Gastrocnemius medialis (tissue), 4 donors: ENCODE measurements around the gene LRRC10. TPM values are rescaled to one million over a fixed set of nuclear protein-coding genes. Genes with fewer than 3 reads are reported as not detected.
"Not testable (repeated sequence)": the region's sequence is repeated elsewhere in the genome, so short reads cannot be mapped to it uniquely, and the experiment has no call there.

Experiments
- ATAC-seq, 2 donors: fragments of 150-250 bp; one replicate each; pipeline ENCODE4 v1.9.1; 2016
- DNase-seq, 2 donors: peaks; one replicate each; pipeline ENCODE4 v3.0.0-alpha.2; 2019
- H3K27ac ChIP-seq, 4 donors: fragments of 200-600 bp; sonication (generic); 1 replicate in 1 of 4; 2 replicates in 3 of 4; pipeline ENCODE4 v1.5.1; 2016 to 2018; ENCODE audit warnings: mild to moderate bottlenecking in 2 of 4, moderate library complexity in 1 of 4
- H3K27me3 ChIP-seq, 3 donors: fragments of 200-600 bp; sonication (generic) in 2 of 3; 1 replicate in 1 of 3; 2 replicates in 2 of 3; pipeline versions ENCODE4 v1.5.1 to v1.6.0; 2016 to 2019; ENCODE audit warnings: mild to moderate bottlenecking in 1 of 3, moderate library complexity in 1 of 3
- H3K36me3 ChIP-seq, 2 donors: fragments of 200-600 bp; sonication (generic) in 1 of 2; one replicate each; pipeline ENCODE4 v1.5.1; 2017 to 2018
- H3K4me1 ChIP-seq, 2 donors: fragments of 200-600 bp; sonication (generic) in 1 of 2; one replicate each; pipeline ENCODE4 v1.5.1; 2016 to 2017; ENCODE audit warnings: mild to moderate bottlenecking in 2 of 2
- H3K4me3 ChIP-seq, 4 donors: fragments of 200-600 bp; sonication (generic) in 3 of 4; 1 replicate in 1 of 4; 2 replicates in 3 of 4; pipeline ENCODE4 v1.5.1; 2016 to 2019; ENCODE audit warnings: mild to moderate bottlenecking in 2 of 4
- H3K9me3 ChIP-seq, 3 donors: fragments of 200-600 bp; sonication (generic) in 2 of 3; 1 replicate in 1 of 3; 2 replicates in 2 of 3; pipeline ENCODE4 v1.5.1; 2016 to 2019
- CTCF ChIP-seq, 5 experiments: fragments of 450-650 bp in 3 of 5; fragments of 200-600 bp in 2 of 5; sonication (generic) in 2 of 5; IDR thresholded peaks in 4 of 5; conservative IDR thresholded peaks in 1 of 5; 1 replicate in 4 of 5; 2 replicates in 1 of 5; pipeline ENCODE4 v1.5.1; 2016 to 2019; ENCODE audit warnings: antibody characterized with exemption in 5 of 5, mild to moderate bottlenecking in 3 of 5, moderate library complexity in 3 of 5
- POLR2A ChIP-seq, 2 donors: fragments of 450-650 bp; IDR thresholded peaks; one replicate each; pipeline ENCODE4 v1.6.1; 2017; ENCODE audit warnings: antibody characterized with exemption in 2 of 2, mild to moderate bottlenecking in 2 of 2, moderate library complexity in 2 of 2
- in situ Hi-C, 4 donors: fragments of 200-750 bp; cut with MboI; loops; one replicate each; pipeline versions ENCODE4 v1.15.0 to v1.8.0; 2017; ENCODE audit warnings: low sequenced_read_pairs in 4 of 4
- intact Hi-C: fragments of 100-400 bp; cut with DNase I; formaldehyde crosslinking; loops from one replicate; pipeline ENCODE4 v1.15.1; 2023; ENCODE audit warnings: low total_unique reads
- total RNA-seq, 4 donors: library from RNA; depleted of rRNA; stranded (reverse); fragments of >200 nt; gene quantifications; one replicate each; pipeline versions ENCODE4 v1.1.0 to v1.2.3, GENCODE V29; 2016

The LRRC10 gene
- total RNA-seq, 4 donors from 2014 or later: not detected

GRCh38 chr12:69608114-69608513, 2.6 kb downstream of the LRRC10 start:
- Histone ChIP-seq H3K4me3 (no peak overlapping the region), H3K9me3 (no peaks in the 10 kb centered on the region), H3K4me1 (no peaks in the 10 kb centered on the region), H3K27ac (no peak overlapping the region), H3K27me3 (no peaks in the 10 kb centered on the region), H3K36me3 (peaks cover 0 to 5% of the 10 kb centered on the region in 2 donors)
- no peak for TF ChIP-seq CTCF (IDR thresholded peaks at IDR 0.05 in 4 of 5, conservative IDR thresholded peaks at IDR 0.05 in 1 of 5)
- no peak for TF ChIP-seq POLR2A (IDR thresholded peaks at IDR 0.05)
- intact Hi-C loops (no loop called here), in situ Hi-C loops (no loop called here)
- DNase-seq (no peak), ATAC-seq (no peak)

GRCh38 chr12:69604275-69604674, 6.4 kb downstream of the LRRC10 start:
- H3K27me3 ChIP-seq, H3K4me3 ChIP-seq, H3K4me1 ChIP-seq, in situ Hi-C loops, H3K27ac ChIP-seq, DNase-seq, intact Hi-C loops, ATAC-seq, H3K9me3 ChIP-seq: not testable (repeated sequence)
- peaks cover 0 to 43% of the 10 kb centered on the region in 2 donors for H3K36me3 ChIP-seq

- H3K27me3 ChIP-seq, DNase-seq, intact Hi-C loops, H3K9me3 ChIP-seq, ATAC-seq, in situ Hi-C loops, H3K4me1 ChIP-seq, H3K4me3 ChIP-seq, H3K27ac ChIP-seq: not testable (repeated sequence)
- H3K36me3 ChIP-seq: peaks cover 0 to 51% of the 10 kb centered on the region in 2 donors
Measured at GRCh38 chr12:69603556-69603955, 7.2 kb downstream of the LRRC10 start.

GRCh38 chr12:69602954-69603353, 7.8 kb downstream of the LRRC10 start:
- no peak for ATAC-seq
- in situ Hi-C loops: no loop called here

GRCh38 chr12:69601962-69602685, 8.6 kb downstream of the LRRC10 start:
- H3K36me3 ChIP-seq: peaks cover 8 to 65% of the 10 kb centered on the region in 2 donors
- no peak for DNase-seq

More at GRCh38 chr12:69602954-69603353, 7.8 kb downstream of the LRRC10 start:
- H3K4me3 ChIP-seq: no peak overlapping the region
- H3K27ac ChIP-seq: no peak overlapping the region
- no peaks in the 10 kb centered on the region for H3K27me3 ChIP-seq
- no peaks in the 10 kb centered on the region for H3K4me1 ChIP-seq
- H3K36me3 ChIP-seq: peaks cover 2 to 57% of the 10 kb centered on the region in 2 donors
- TF ChIP-seq CTCF (IDR thresholded peaks at IDR 0.05 in 4 of 5, conservative IDR thresholded peaks at IDR 0.05 in 1 of 5): no peak
- no peak for TF ChIP-seq POLR2A (IDR thresholded peaks at IDR 0.05)
- intact Hi-C loops: no loop called here
- no peak for DNase-seq
- H3K9me3 ChIP-seq: no peaks in the 10 kb centered on the region

More at GRCh38 chr12:69601962-69602685, 8.6 kb downstream of the LRRC10 start:
- Histone ChIP-seq H3K27ac (no peak overlapping the region), H3K4me1 (no peaks in the 10 kb centered on the region), H3K27me3 (no peaks in the 10 kb centered on the region), H3K9me3 (no peaks in the 10 kb centered on the region), H3K4me3 (no peak overlapping the region)
- in situ Hi-C loops (no loop called here), intact Hi-C loops (no loop called here)
- no peak for ATAC-seq
- TF ChIP-seq CTCF (IDR thresholded peaks at IDR 0.05 in 4 of 5, conservative IDR thresholded peaks at IDR 0.05 in 1 of 5) (no peak), POLR2A (IDR thresholded peaks at IDR 0.05) (no peak)
